Epithelial cell of proximal tubule (primary cell): Measurements from ENCODE around the gene STRAP. TPM values are rescaled to one million over a fixed set of nuclear protein-coding genes. Genes with fewer than 3 reads are reported as not detected.

ENCODE experiments used
- DNase-seq: peaks from one replicate; pipeline ENCODE4 v3.0.0-alpha.2; 2011; ENCODE audit warnings: low read depth
- H3K4me3 ChIP-seq: 2 replicates; pipeline ENCODE4 v1.5.1; 2011; ENCODE audit warnings: low read depth, mild to moderate bottlenecking, low read length
- CTCF ChIP-seq: conservative IDR thresholded peaks from 2 replicates; pipeline ENCODE4 v1.5.1; 2012; ENCODE audit warnings: low read depth, mild to moderate bottlenecking, low read length
- total RNA-seq: library from RNA; depleted of rRNA; stranded (reverse); fragments of >200 nt; gene quantifications from 2 replicates; pipeline ENCODE4 v1.2.3, GENCODE V29; 2015

STRAP gene
- total RNA-seq, 1 donor from 2014 or later: 163 TPM

DNA sequence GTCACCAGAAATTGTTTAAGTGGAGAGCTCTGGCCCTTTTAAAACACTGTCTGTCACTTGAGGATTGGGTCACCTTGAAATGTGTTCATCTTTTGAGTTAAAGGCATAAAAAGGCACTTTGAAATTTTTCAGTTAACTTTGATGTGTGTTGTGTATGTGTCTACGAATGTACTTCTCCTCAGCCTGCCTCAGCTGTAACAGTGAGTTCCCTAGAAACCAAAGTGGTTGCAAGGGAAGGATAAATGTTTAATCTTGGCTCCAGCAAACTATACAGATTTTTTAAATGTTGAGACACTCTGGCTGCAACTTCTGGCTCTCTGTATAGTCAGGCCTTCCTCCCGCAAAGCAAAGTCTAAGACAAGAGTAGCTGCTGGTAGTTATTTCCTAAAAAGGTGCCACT, 37.2 kb downstream of the STRAP start:
- no peak for TF ChIP-seq CTCF
- no peak overlapping the region for H3K4me3 ChIP-seq
- DNase-seq: no peak

DNA sequence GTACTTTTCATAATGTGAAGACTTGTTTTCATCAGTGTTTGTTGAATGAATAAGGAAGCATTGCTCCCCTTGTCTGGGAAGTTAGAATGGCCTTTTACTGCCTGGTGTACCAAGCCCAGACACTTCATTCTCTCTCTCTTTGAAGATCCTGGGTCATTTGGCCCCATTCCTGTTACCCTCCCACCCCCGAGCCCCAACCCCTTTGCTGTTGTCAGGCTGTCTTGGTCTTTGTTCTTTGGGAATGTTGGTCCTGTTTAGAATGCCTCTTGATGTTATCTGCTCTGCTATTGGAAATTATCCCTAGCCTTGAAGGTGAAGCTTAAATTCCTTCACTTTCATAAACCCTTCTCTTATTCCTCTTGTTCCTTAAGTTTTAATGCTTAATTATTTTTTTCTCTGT, 42.8 kb downstream of the STRAP start:
- TF ChIP-seq CTCF: no peak
- H3K4me3 ChIP-seq: no peak overlapping the region
- DNase-seq: no peak

DNA sequence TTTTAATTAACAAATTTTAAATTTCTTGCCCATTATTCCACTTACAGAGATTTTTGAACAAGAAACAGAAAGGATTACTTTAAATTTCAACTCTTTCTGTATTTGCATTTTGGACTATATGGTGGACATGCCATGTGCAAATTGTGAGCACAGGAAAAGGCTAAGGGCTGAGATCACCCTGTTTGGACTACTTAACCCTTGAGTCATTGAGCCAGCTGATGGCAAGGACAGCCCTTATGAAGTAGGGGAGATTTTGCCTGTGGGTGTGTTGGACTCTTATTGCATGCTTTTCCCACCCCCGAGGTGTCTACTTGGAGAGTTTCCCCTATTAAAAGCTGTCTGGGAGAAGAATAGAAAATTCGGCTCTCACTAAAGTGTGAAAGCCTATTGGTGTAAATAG, 46.2 kb downstream of the STRAP start:
- H3K4me3 ChIP-seq: no peak overlapping the region
- peak; percentile 85 for DNase-seq
- no peak for TF ChIP-seq CTCF

DNA sequence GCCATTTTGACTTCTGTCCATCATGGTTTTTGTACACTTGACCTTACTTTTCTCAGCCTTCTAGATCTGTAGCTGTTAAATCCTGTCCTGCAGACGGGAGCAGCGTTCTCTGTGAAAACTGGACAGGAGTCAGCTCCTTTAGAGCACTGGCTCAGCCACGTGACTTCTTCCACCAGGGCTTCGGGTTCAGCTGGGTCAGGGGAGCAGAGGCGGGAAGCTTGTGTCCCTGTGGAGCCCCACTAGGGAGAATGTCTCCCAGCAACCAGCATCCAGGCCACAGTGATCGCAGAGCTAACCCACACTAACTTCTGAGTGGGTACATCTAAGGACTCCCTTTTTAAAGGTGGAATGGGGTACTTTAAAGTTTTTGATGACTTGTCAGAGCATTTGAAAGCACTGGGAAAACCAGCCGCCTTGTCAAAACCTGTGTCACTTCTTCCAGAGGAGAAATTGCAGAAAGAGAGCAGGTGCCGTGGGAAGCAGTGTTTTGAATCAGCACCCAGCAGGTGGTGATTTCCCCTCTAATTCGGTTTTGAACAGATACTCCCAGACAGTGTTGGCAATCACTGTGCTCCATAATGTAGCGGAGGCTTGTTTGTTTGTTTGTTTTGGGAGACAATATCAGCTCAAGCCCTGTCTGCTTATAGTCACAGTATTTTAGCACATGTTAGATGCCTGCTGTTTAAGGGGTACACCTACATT, 46.8 kb downstream of the STRAP start:
- TF ChIP-seq CTCF: no peak
- no peak for DNase-seq
- H3K4me3 ChIP-seq: no peak overlapping the region

- TF ChIP-seq CTCF: peak; percentile 38
- no peak overlapping the region for H3K4me3 ChIP-seq
- no peak for DNase-seq
These were observed 49.4 kb downstream of the STRAP start for GRCh38 chr12:15931590-15932053.

DNA sequence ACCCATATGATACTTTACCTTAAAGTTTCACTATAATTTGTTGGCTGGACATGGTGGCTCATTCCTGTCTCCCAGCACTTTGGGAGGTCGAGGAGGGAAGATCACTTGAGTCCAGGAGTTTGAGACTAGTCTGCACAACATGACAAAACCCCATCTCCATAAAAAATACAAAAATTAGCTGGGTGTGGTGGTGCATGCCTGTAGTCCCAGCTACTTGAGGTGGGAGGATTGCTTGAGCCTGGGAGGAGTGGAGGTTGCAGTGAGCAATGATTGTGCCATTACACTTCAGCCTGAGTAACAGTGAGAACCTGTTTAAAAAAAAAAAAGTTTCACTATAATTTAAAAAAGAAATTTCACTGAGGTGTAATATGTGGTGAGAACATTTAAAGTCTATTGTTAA, 50.1 kb downstream of the STRAP start:
- H3K4me3 ChIP-seq: no peak overlapping the region
- TF ChIP-seq CTCF: no peak
- no peak for DNase-seq

- no peak for TF ChIP-seq CTCF
- no peak for DNase-seq
These were observed 50.8 kb downstream of the STRAP start for GRCh38 chr12:15932971-15933370.

More at GRCh38 chr12:15932971-15933370, 50.8 kb downstream of the STRAP start:
- H3K4me3 ChIP-seq: no peak overlapping the region
